A673 (cell line): ENCODE data around the gene LIMS2. TPM values are rescaled to one million over a fixed set of nuclear protein-coding genes. Genes with fewer than 3 reads are reported as not detected.

Source experiments
- BruUV-seq: library from RNA; stranded (reverse); fragments of 400-500 nt; replicated peaks from 2 replicates; lab custom pipeline; 2021; lab: Mats Ljungman, UMichigan
- CTCF ChIA-PET: fragments of 300-600 bp; sonication (Branson Sonifier 250); formaldehyde crosslinking; loops from one replicate; lab custom pipeline; 2022; ENCODE audit warnings: antibody characterized with exemption; lab: Charles Lee
- POLR2A ChIA-PET: fragments of 300-600 bp; sonication (Branson Sonifier 250); formaldehyde crosslinking; loops from one replicate; lab custom pipeline; 2022; ENCODE audit warnings: antibody characterized with exemption; ENCODE audit not compliant: low non-redundant PET; lab: Charles Lee
- DNase-seq: peaks from one replicate; pipeline ENCODE4 v3.0.0-alpha.2; 2015; ENCODE audit warnings: low spot score
- H3K27ac ChIP-seq: fragments of 200-600 bp; sonication (generic); 2 replicates; pipeline ENCODE4 v1.5.1; 2016; ENCODE audit warnings: mixed run types, low read depth, mild to moderate bottlenecking, mixed read lengths, antibody characterized with exemption, low read length; ENCODE audit not compliant: poor library complexity, severe bottlenecking
- H3K27me3 ChIP-seq: fragments of 200-600 bp; sonication (generic); replicated peaks from 2 replicates; pipeline ENCODE4 v1.6.1; 2017; ENCODE audit warnings: mixed run types, low read depth, mild to moderate bottlenecking, mixed read lengths, antibody characterized with exemption, low read length; ENCODE audit not compliant: insufficient read depth, poor library complexity
- H3K36me3 ChIP-seq: fragments of 200-600 bp; sonication (generic); 2 replicates; pipeline ENCODE4 v1.6.1; 2016; ENCODE audit warnings: mixed run types, mild to moderate bottlenecking, mixed read lengths, antibody characterized with exemption, low read length; ENCODE audit not compliant: insufficient read depth, poor library complexity, severe bottlenecking
- H3K4me1 ChIP-seq: fragments of 200-600 bp; sonication (generic); 2 replicates; pipeline ENCODE4 v1.6.1; 2017; ENCODE audit warnings: mixed run types, mild to moderate bottlenecking, mixed read lengths, antibody characterized with exemption, low read length; ENCODE audit not compliant: insufficient read depth, poor library complexity, severe bottlenecking
- H3K4me3 ChIP-seq: fragments of 200-600 bp; sonication (generic); 2 replicates; pipeline ENCODE4 v1.5.1; 2016; ENCODE audit warnings: low read depth, mixed run types, mild to moderate bottlenecking, mixed read lengths, low read length; ENCODE audit not compliant: poor library complexity, severe bottlenecking
- H3K9me3 ChIP-seq: fragments of 200-600 bp; sonication (generic); 2 replicates; pipeline ENCODE4 v1.6.1; 2016; ENCODE audit warnings: mixed run types, low read depth, mild to moderate bottlenecking, mixed read lengths, antibody characterized with exemption, low read length; ENCODE audit not compliant: poor library complexity, severe bottlenecking
- EZH2 ChIP-seq: fragments of 200-600 bp; sonication (generic); IDR thresholded peaks from 2 replicates; pipeline ENCODE4 v1.6.1; 2017; ENCODE audit warnings: borderline replicate concordance, low read depth, mild to moderate bottlenecking, mixed read lengths, antibody characterized with exemption, low read length; ENCODE audit not compliant: poor library complexity, severe bottlenecking
- intact Hi-C: fragments of 100-400 bp; cut with micrococcal nuclease; formaldehyde crosslinking; loops from one replicate; pipeline ENCODE4 v1.10.0; 2022; ENCODE audit not compliant: unreplicated experiment
- total RNA-seq: library from RNA; stranded (reverse); gene quantifications from 2 replicates; pipeline ENCODE4 v1.2.3, GENCODE V29; 2021
- TF ChIP-seq, protein P1 (sequence below): fragments of 300-800, 200-600 bp; sonication (generic); conservative IDR thresholded peaks from 2 replicates; pipeline ENCODE4 v1.5.1; 2017; ENCODE audit warnings: low read depth, mild to moderate bottlenecking, antibody characterized with exemption, low read length, moderate library complexity, mixed read lengths

LIMS2 gene
- total RNA-seq, 1 experiment from 2014 or later: 1.2 TPM

DNA sequence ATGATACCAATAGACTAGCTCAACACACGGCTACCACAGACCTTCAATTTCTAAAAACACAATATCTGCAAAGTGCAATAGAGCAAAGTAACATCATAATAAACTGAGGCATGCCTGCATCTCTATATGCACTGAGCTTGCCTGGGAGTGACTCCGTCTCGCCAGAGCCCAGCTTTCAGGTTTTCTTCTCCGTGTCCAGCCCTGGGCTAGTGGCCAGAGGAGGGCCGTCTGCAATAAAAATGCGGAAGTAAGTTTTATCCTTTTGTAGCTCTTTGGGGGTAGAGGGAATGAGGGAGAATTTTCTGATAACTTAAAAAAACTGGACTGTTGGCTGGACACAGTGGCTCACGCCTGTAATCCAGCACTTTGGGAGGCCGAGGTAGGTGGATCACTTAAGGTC, 70.3 kb downstream of the LIMS2 start:
- Histone ChIP-seq H3K36me3 (no peaks in the 10 kb centered on the region), H3K4me1 (no peaks in the 10 kb centered on the region), H3K27me3 (no peaks in the 10 kb centered on the region), H3K9me3 (peaks cover 3% of the 10 kb centered on the region), H3K4me3 (no peak overlapping the region), H3K27ac (no peak overlapping the region)
- intact Hi-C loops: no loop called here
- no peak for DNase-seq
- no peak for TF ChIP-seq EZH2
- TF ChIP-seq, protein P1, sequence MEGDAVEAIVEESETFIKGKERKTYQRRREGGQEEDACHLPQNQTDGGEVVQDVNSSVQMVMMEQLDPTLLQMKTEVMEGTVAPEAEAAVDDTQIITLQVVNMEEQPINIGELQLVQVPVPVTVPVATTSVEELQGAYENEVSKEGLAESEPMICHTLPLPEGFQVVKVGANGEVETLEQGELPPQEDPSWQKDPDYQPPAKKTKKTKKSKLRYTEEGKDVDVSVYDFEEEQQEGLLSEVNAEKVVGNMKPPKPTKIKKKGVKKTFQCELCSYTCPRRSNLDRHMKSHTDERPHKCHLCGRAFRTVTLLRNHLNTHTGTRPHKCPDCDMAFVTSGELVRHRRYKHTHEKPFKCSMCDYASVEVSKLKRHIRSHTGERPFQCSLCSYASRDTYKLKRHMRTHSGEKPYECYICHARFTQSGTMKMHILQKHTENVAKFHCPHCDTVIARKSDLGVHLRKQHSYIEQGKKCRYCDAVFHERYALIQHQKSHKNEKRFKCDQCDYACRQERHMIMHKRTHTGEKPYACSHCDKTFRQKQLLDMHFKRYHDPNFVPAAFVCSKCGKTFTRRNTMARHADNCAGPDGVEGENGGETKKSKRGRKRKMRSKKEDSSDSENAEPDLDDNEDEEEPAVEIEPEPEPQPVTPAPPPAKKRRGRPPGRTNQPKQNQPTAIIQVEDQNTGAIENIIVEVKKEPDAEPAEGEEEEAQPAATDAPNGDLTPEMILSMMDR: no peak
- no TSS peak for BruUV-seq
- ChIA-PET CTCF (interaction anchor here (1.1 kb wide), 1 partner anchor 14 kb away, joined by 3 read pairs; no protein-coding TSS in a partner anchor), POLR2A (interaction anchor here (0.7 kb wide), 1 partner anchor 203 kb away, joined by 3 read pairs; no protein-coding TSS in a partner anchor)

DNA sequence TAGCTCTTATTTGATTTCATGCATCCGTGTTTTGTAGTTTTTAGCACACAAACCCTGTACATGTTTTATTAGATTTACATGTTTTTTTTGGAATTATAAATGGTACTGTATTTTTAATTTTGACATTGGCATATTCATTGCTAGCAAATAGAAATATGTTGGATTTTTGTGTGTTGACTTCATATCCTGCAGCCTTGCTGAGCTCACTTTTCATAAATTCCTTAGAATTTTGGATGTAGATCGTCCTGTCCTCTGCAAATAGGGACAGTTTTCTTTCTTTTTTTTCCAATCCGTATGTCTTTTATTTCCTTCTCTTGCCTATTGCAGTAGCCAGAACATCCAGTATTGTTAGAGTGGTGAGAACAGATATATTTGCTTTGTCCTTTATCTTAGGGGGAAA, 76.1 kb downstream of the LIMS2 start:
- H3K27ac ChIP-seq: no peak overlapping the region
- TF ChIP-seq, protein P1: no peak
- TF ChIP-seq EZH2: no peak
- H3K27me3 ChIP-seq: no peaks in the 10 kb centered on the region
- H3K9me3 ChIP-seq: peaks cover 3% of the 10 kb centered on the region
- H3K4me3 ChIP-seq: no peak overlapping the region
- DNase-seq: no peak
- H3K36me3 ChIP-seq: no peaks in the 10 kb centered on the region
- intact Hi-C loops: no loop called here
- POLR2A ChIA-PET: interaction anchor here (0.7 kb wide), 1 partner anchor 45 kb away, joined by 3 read pairs; no protein-coding TSS in a partner anchor
- no peaks in the 10 kb centered on the region for H3K4me1 ChIP-seq
- no TSS peak for BruUV-seq
- CTCF ChIA-PET: no interaction called here

DNA sequence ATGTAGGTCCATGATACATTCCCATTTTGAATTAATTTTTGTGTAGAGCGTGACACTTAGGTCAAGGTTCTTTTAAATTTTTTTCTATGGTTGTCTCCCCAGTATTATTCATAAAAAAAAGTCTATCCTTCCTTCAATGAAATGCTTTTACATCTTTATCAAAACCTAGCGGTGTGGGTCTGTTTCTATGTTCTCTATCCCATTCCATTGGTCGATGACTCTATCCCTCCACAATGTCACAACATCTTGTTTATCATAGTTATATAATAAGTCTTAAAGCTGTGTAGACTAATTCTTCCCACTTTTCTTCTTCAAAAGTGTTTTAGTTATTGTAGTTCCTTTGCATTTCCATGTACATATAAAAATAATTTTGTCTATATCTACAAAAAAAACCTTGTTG, 76.6 kb downstream of the LIMS2 start:
- no peaks in the 10 kb centered on the region for H3K27me3 ChIP-seq
- POLR2A ChIA-PET: interaction anchor here (0.7 kb wide), 1 partner anchor 44 kb away, joined by 3 read pairs; no protein-coding TSS in a partner anchor
- CTCF ChIA-PET: no interaction called here
- H3K4me3 ChIP-seq: no peak overlapping the region
- DNase-seq: no peak
- intact Hi-C loops: no loop called here
- H3K9me3 ChIP-seq: peaks cover 3% of the 10 kb centered on the region
- no peaks in the 10 kb centered on the region for H3K4me1 ChIP-seq
- TF ChIP-seq, protein P1: no peak
- TF ChIP-seq EZH2: no peak
- BruUV-seq: no TSS peak
- no peak overlapping the region for H3K27ac ChIP-seq
- H3K36me3 ChIP-seq: no peaks in the 10 kb centered on the region
